GM12873 (cell line): ENCODE results near the gene TMEM190.

Experiments
- CTCF ChIP-seq: IDR thresholded peaks from 2 replicates; pipeline ENCODE4 v1.5.1; 2012; ENCODE audit warnings: low read depth, mild to moderate bottlenecking, moderate library complexity, low read length, control low read depth; ENCODE audit not compliant: insufficient read depth; ENCODE audit errors: missing control alignments

Gene TMEM190

GRCh38 chr19:55419624-55420236 lies 43.1 kb downstream of the TMEM190 start:
- TF ChIP-seq CTCF, result no peak

GRCh38 chr19:55423225-55424005 lies 46.8 kb downstream of the TMEM190 start:
- no peak for TF ChIP-seq CTCF

- TF ChIP-seq CTCF, result no peak
Observed at GRCh38 chr19:55424518-55424917, 47.9 kb downstream of the TMEM190 start.

GRCh38 chr19:55426042-55426441 lies 49.4 kb downstream of the TMEM190 start:
- no peak for TF ChIP-seq CTCF
